GM21390 (cell line): ENCODE data around the gene SPIRE2.
"Not testable (repeated sequence)": the region's sequence is repeated elsewhere in the genome, so short reads cannot be mapped to it uniquely, and the experiment has no call there.

Source experiments
- ATAC-seq: cut with Tn5 transposase; IDR thresholded peaks from one replicate; pipeline ENCODE4 v1.9.1; 2021; ENCODE audit not compliant: unreplicated experiment

SPIRE2 gene

DNA sequence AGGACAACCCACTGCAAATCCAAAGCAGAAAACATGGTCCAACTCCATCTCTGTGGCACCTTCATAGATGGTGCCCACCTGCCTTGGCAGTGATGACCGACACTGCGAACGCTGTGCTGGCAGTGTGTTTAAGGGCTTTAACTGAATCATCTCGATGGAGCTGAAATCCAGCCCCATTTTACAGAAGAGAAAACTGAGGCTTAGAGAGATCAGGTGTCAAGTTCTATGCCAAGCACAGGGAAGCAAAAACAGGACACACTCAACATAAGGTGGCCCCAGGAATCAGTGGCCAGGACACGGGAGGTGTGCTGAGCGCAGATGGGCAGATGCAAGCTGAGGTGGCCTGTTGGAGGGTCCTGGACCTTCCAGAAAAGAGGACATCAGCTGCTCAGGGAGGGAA is 34.5 kb downstream of the SPIRE2 start:
- ATAC-seq: no peak

DNA sequence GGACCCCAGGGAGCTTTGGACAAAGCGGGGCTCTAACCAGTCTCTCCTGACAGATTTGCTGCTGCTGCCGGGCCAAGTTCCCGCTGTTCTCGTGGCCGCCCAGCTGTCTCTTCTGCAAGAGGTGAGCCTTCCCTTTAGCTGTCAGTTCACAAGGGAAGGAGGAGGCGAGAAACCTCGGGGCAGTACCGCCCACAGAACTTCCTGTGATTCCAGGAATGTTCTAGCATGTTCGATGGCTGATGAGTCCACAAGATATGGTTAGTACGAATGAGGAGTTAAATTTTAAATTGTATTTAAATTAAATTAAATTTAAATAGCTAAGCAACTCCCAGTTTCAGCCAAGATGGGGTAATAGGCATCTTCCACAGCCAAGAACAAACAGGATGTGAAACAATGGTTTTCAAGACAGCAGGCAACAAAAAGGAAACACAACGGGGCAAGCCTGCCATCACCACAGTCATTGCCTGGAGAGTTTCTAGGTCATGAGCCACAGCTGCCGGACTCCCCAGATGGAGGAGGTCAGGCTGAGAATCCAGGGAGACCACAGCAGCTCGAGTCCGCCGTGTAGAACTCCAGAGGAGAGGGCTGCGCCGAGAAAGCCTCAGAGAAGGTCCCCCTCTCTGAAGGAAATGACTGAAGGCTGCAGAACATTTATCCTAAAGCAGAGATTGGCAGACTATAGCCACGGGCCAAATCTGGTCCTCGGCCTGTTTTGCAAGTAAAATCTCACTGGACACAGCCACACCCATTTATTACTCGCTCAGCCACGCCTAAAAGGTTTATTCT is 35.7 kb downstream of the SPIRE2 start:
- peak; percentile 49 for ATAC-seq

DNA sequence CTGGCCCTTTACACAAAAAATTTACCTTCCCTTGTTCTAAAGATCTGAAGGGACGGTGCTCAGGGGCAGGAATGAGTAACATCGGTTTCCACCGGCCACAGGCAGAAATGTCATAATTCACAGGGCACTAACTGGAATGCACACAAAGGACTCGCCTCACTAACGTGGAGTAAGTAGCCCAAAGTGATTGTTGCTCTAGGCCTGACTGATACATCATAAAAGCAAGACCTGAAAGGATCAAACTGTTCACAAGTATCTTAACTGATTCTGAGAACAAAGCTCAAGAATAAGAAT is 36.2 kb downstream of the SPIRE2 start:
- peak; percentile 14 for ATAC-seq

DNA sequence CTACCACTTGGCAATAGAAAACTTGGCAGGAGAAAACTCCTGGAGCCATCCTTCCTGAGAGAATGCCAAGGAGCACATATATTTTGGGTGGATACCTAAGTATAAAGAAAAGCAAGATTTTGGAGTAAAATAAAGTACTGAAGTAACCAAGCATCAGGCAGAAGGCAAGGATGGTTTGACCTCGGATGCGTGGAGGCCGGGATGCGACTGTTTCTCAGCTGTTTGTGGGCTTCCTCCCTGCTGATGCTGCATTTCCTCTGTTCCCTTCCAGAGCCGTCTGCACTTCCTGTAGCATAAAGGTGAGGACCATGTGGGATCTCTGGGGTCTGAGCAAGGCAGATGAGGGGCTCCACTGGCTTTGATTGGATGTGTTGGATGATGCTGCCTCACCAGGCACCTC is 39.6 kb downstream of the SPIRE2 start:
- ATAC-seq: no peak

DNA sequence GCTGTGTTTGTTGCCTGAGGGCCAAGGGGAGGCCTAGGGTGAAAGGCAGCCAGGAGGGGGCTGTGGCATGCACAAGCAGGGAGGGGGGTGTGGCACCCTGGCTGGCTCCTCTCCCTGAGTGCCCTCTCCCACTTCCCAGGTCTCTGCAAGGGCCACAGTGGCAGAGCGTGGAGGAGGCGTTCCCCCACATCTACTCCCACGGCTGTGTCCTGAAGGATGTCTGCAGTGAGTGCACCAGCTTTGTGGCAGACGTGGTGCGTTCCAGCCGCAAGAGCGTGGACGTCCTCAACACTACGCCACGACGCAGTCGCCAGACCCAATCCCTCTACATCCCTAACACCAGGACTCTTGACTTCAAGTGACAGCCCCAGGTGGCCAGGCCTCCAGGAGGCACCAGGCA is 41.6 kb downstream of the SPIRE2 start:
- ATAC-seq: no peak

DNA sequence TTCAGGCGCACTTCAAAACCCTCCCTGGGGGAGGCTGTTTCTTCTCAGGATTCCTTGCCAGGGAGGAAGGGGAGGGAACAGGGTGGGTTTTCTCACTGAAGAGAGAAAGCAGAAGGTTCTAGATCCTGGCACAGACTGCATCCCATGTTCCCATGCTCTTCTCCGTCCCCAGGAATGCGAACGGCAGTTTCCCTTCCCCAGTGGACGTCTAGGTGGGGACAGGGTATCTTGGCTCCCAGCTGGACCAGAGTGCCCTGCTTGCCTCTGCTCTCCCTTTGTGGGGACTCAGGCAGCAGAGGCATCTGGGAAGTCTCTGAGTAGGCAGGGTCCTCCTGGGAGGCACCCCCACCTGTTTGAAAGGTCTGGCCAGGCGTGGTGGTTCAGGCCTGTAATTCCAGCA is 42.2 kb downstream of the SPIRE2 start:
- ATAC-seq: no peak

DNA sequence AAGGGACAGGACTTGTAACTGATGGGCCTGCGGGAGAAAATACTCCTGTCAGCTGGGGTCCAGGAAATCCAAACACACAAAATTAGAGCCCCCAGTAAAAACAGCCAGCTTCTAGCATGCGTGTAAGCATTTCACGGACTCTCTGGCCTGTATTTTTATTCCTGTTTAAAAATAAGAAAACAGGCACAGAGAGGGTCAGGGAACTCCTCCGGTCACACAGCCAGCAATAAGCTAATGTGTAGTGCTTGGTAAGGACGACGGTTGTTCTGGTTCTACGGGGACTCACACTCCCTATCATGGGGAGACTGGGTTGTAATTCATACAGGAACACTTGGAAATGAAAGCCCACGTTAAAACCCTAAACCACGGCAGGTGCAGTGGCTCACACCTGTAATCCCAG is 43.6 kb downstream of the SPIRE2 start:
- no peak for ATAC-seq

DNA sequence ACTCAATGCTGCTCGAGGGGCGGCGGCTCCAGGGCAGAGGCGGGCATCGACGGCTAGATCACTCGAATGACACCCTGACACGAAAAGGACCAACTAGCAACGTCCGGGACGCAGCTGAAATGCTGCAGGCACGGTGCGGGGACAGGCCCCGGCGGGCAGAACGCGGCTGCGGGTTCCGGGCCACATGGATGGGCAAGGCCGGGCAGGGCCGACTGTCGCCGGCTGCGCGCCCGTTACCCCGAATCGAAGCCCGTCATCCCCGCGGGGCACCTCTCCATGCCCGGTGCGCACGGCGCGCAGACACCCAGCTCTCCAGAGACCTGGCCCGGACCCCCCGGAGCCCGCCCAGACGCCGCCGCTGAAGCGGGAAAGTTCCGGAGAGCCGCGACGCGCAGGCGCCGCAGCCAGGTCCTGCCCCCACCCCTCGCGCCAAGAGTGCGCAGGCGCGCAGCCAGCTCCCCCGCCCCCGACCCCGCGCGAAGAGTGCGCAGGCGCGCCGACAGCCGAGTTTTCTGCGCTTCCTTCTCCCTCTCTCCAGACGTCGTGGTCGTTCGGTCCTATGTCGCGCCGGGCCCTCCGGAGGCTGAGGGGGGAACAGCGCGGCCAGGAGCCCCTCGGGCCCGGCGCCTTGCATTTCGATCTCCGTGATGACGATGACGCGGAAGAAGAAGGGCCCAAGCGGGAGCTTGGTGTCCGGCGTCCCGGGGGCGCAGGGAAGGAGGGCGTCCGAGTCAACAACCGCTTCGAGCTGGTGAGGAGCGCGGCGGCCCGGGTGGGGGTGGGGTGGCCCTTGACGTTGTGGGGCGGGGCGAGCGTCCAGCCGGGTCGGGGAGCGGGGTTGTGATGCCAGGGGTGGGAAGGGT is 45.1 kb downstream of the SPIRE2 start, which contains the start of gene TCF25:
TSS of gene TCF25 (plus strand) at position 484 of the 863 bp plus-strand sequence. CDS start at position 560, 76 bp downstream.
- ATAC-seq: peak; percentile 37

DNA sequence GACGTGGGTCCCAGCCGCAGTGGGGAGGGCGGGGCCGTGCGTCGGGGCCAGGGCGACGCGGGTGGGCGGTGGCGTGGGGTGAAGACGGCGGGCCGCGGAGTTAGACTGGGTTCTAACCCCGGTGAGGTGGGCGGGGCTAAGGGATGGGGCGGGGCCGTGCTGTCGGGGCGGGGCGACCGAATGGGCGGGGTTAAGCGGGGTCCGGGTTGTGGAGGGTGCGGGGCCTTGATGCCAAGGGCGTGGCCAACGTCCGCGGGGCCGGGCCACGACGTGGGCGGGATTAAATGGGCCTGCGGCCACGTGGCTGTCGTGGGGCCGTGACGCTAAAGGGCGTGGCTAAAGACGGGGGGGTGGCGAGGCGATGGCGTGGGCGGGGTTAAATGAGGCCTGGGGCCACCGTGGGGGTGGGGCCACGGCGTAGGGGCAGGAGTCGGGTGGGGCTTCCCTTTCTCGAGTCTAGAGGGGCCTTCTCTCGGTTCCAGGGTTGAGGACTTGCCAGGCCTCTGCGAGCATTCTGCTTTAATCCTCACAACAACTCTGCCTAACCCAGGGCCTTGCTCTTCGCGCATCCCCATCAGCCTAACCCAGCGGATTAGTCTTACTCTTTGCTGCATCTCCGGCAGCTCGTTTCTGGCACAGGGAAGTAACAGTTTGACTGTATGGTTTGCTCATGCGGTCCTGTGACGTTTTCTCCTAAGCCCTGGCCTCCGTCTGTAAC is 45.9 kb downstream of the SPIRE2 start:
- ATAC-seq: peak; percentile 56

DNA sequence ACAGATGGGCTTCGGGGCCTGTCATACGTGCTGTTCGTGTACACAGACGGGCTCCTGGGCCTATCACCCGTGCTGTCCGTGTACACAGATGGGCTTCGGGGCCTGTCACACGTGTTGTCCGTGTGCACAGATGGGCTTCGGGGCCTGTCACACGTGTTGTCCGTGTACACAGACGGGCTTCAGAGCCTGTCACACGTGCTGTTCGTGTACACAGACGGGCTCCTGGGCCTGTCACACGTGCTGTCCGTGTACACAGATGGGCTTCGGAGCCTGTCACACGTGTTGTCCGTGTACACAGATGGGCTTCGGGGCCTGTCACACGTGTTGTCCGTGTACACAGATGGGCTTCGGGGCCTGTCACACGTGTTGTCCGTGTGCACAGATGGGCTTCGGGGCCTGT is 50.8 kb downstream of the SPIRE2 start:
- not testable (repeated sequence) for ATAC-seq

DNA sequence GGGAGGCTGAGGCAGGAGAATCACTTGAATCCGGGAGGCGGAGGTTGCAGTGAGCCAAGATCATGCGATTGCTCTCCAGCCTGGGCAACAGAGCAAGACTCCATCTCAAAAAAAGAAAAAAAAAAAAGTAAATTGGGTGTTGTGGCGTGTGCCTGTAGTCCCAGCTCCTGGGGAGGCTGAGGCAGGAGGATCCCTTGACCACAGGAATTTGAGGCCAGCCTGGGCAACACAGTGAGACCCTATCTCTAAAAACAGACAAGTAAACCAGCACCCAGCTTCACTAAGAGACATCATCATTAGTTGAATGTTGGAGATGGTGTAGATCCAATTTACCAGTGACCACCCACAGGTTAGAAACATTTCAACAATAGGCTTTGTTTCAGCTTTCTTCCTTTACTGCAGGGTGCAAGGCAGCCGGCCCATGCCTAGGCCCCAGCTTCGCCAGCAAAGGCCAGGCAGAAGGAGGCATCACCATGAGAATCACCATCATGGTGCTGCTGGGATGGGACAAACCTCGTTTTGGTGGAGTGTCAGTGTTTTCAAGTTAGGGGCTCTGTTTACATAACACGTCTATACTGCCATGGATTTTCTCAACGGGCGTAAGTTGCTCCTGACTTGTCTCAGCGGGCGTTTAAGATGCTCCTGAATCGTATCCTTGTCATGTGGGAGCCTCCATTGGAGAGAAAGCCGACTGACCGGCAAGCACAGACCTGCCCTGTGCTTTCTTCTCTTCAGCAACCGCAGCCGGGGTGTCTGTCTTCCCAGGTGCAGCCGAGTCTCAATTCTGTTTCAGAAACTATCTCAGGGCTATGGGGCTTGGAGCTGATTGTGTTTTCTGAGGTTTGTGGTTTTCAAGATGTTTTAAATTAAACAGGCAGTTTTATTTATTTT is 52.4 kb downstream of the SPIRE2 start:
- ATAC-seq: no peak

DNA sequence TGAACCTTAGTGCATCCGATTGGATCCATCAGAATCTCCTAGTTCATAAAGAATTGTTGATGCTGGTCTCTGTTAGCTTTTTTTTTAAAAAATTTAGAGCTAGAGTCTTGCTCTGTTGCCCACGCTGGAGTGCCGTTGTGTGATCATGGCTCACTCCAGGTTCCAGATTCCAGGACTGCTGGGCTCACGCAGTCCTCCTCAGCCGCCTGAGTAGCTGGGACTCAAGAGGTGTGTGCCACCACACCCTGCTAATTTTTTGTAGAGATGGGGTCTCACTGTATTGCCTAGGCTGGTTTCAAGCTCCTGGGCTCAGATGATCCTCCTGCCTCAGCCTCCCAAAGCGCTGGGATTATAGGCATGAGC is 53.1 kb downstream of the SPIRE2 start:
- ATAC-seq: no peak

DNA sequence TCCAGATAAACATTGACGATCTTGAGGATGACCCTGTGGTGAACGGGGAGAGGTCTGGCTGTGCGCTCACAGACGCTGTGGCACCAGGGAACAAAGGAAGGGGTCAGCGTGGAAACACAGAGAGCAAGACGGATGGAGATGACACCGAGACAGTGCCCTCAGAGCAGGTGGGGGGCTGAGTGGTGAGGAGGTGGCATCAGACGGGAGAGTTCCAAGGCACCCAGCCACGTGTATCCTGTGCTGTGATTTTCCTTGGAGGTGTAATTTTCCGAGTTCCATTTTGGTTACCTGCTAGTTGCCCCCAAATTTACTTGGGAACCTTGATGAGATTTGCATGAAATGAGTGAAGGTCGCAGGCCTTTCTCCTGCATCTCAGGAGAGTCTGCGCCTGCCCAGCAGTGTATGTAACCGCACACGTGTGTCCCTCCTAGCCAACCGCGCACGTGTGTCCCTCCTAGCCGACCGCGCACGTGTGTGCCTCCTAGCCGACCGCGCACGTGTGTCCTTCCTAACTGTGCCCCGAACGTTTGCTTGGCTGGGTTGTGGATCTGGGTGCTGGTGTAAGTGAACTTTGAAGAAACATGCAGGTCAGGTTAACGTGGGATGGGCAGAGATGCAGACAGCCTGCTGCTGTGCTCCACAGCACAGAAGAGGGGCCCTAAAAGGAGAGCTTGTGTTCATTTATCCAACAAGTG is 55.2 kb downstream of the SPIRE2 start:
- ATAC-seq: no peak

DNA sequence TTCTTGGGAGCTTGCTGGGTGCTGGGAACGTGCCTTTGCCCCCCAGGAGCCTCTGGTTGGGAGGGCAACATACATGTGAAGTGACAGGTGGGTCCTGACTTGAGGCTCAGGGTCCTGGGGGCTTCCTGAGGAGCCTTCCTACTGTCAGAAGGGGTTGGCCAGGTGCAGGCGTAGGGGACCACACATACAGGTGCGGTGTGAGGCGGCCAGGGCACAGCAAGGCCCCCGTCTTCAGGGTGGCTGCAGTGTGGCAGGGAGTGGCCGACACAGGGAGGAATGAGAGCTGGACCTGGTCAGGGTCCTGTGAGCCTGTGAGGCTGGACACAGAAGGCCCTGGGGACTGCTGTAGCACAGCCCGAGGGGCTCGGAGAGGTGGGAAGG is 55.8 kb downstream of the SPIRE2 start:
- no peak for ATAC-seq

DNA sequence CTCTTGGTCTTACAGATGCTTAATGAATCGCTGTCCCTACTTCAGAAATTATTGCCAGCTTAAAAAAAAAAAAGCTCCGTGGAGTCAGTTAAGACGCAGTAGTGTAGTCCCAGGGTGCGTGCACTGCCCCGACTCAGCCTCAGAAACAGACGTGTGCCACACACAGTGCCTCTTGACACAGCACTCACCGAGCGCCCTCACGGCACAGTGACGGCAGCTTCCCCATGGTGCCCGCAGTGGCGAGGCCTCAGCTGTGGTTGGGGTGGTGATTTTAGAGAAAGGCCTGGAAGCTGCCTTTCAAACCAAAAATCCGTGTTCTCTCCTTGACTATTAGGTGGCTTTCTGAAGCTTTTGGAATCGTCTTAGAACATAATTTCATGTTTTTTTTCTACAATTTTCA is 59.0 kb downstream of the SPIRE2 start:
- ATAC-seq: no peak

DNA sequence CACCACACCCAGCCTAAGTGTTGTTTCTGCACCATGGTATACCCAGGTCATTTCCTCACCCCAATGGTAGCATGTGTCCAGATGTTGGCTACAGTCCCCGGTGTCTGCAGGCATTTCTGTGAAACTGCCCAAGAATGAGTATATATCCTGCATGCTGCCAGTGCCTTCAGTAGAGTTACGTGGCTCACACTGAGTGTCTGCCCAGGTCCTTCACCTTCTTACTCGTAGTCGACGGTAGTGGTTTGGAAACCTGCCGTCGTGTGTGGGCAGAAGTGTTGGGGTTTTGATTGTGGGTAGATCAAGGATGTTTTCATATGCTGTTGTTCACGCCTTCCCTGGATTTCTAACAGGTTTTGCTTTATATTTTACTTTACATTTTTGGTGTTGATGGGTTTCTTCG is 61.9 kb downstream of the SPIRE2 start:
- no peak for ATAC-seq

DNA sequence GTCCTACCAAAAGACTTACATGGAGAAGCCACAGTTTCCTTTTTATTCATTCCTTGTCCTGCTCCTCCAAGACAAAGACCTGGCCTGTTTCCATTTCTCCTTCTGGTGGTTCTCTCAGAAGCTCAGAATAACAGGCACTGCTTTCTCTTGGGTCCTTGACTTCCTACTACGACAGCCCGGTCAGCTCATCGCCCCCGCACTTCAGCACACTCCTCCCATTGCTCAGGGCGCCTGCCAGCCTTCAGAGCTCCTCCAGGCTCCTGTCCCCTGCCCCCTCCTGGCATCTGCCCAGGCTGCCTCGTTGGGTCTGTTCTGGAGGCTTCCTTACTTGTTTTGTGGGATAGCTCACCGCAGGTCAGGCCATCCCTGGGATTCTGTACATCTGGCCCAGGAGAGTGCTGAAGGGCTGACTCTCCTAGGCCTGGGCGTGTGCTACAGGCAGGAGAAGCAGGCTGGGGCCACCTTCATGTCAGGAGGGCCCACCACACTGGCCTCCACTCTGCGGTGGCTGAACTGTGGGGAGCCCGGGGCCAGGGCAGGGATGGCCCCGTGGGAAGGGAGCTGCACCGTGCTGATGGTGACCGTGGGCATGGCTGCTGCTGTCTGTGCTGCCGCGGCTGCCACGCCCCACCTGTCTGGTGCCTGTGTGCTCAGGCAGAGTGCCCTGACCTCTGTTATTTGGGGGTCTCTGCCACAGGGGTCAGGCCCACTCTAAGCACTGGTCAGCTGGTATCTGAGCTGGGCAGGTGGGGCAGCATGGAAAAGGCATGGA is 62.8 kb downstream of the SPIRE2 start:
- no peak for ATAC-seq

DNA sequence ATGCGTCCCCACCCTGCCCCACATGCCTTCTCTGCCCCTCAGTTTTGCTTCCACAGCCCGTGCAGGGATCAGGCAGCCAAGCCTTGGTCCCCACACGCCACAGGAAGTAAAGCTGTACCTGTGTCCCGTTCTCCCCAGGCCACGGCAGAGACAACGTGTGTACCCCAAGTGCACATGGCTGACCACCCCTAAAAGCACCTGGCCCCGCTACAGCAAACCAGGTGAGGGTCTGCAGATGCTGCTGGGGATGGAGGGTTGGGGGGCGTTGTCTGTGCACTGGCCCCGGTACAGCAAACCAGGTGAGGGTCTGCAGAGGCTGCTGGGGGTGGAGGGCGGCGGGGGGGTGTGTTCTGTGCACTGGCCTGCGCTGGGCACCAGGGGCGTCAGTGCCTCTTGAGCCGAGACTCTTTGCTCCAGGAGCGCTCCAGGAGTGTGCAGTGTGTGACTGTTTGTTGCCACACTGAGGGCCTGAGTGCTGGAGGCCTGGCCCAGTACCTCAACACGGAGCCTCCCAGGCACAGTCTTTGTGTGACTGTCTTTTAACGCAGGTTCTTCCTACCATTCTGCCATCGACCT is 63.9 kb downstream of the SPIRE2 start:
- ATAC-seq: no peak

DNA sequence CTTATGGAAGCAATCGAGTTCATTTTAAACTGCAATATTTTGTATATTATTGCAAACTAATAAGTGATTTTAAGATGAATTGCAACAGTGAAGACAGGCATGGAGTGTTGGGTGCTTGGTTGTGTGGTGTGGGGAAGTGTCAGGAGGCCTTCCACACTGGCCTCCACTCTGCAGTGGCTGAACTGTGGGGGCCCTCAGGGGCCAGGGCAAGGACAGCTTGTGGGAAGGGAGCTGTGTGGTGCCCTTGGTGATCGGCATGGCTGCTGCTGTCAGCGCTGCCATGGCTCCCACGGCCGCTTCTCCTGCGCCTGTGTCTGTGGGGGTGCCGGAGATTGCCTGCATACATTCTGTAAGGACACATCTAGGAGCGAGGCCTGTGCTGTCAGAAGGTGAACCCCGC is 64.4 kb downstream of the SPIRE2 start:
- no peak for ATAC-seq
